GM19395 (cell line): ENCODE measurements around the gene RAB5B.
"Not testable (repeated sequence)": the region's sequence is repeated elsewhere in the genome, so short reads cannot be mapped to it uniquely, and the experiment has no call there.

ENCODE experiments used
- ATAC-seq: cut with Tn5 transposase; IDR thresholded peaks from one replicate; pipeline ENCODE4 v1.9.1; 2021; ENCODE audit warnings: mild to moderate bottlenecking, moderate library complexity; ENCODE audit not compliant: unreplicated experiment

The RAB5B gene

DNA sequence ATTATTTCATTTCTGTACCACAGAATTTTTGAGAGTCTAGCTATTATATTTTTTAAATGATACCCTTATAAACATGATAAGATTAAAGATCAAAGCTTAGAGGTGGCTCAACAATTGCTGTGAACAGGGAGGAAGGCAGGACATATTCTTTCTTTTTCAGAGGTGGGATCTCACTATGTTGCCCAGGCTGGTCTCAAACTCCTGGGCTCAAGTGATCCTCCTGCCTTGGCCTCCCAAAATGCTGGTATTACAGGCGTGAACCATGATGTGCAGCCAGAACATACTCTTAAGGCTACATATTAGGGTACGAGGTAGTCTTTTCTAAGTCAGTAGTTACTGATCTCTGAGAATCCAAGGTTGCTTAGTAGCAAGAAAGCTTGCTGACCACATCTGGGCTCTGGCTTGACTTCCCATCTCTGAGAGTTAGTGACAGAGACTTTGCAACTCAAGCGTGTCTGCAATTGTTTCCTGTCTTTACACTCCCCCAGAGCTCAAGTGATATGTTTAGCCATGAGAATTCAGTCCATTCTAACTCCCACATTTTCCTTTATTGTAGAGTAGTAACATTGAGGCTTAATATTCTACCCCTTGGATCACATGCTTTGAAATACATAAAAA lies 8.6 kb downstream of the RAB5B start:
- peak; percentile 89 for ATAC-seq

DNA sequence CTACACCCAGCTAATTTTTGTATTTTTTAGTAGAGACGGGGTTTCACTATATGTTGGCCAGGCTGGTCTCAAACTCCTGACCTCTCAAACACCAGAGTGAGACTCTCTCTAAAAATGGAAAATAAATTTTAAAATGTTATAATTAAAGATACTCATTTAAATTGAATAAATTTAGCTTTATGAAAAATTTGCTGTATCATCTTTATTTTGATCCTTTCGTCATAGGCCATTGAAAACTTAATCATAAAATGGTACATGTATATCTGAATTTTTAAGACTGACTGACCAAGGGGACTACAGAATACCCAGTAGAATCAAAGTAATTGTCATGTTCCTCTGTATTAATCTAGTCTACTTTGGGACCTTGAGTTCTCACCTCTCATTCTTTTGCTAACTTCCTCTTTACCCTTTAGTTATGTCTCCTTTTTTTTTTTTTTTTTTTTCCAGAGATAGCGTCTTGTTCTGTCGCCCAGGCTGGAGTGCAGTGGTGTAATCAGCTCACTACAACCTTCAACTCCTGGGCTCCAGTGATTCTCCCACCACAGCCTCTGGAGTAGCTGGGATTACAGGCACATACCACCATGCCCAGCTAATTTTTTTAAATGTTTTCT lies 9.5 kb downstream of the RAB5B start:
- ATAC-seq, result no peak

DNA sequence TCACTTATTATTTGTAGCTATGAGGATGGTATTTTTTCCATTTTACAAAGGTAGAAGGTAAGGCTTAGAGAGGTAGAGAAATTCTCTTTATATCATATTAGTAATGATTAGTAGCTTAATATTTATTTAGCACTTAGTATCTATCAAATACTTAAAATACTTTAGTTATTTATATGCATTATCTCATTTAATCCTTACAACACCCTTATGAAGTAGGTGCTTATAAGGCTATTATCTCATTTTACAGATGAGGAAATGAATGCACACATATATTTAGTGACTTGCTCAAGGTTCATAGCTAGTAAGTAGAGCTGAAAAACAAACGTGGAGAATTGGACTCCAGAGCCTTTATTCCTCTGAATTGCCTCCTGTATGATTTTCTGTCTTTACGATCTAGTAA lies 11.0 kb downstream of the RAB5B start:
- ATAC-seq, result no peak

DNA sequence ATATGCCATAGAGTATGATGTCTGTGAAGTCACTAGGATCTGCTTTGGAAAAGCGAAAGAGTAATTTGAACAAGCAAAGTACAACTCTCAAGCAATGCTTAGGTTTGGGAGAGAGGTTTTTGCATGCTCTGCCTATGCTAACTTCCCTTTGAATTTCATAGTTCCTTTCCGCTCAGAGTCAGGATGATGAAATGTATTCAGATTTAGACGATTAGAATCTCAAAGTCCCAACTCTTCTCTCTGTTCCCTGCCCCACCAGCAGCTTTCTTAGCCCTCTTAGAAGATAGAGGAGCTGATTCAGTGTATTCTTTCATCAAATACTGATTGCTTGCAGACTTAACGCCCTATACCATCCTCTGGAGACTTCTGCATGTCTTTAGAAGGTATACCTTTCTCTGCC lies 11.5 kb downstream of the RAB5B start:
- no peak for ATAC-seq

DNA sequence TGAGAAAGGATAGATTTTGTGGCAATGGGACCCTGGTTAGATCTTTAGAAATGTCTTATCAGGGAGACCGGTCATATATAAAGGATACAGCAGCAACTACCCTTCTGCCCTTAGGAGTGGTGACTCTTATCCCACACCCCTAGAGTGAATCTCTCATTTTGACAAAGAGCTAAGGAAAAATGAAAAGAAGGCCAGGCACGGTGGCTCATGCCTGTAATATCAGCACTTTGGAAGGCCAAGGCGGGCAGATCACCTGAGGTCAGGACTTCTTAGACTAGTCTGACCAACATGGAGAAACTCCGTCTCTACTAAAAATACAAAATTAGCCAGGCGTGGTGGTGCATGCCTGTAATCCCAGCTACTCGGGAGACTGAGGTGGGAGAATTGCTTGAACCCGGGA lies 12.1 kb downstream of the RAB5B start:
- ATAC-seq, result not testable (repeated sequence)

DNA sequence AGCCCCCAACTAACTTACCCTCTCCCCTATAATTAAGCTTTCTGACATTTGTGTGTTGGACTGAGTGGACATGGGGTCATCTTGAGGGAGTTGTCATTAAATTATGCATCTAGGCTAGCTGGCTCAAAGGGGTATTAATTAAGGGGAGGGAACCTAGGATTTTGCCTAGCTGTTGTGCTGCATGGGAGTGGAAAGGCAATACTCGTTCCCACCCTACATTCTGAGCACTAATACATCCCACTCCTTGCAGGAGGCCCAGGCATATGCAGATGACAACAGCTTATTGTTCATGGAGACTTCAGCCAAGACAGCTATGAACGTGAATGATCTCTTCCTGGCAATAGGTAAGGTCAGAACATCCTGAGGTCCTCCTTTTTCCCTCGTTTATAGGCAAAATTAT lies 17.2 kb downstream of the RAB5B start:
- no peak for ATAC-seq

DNA sequence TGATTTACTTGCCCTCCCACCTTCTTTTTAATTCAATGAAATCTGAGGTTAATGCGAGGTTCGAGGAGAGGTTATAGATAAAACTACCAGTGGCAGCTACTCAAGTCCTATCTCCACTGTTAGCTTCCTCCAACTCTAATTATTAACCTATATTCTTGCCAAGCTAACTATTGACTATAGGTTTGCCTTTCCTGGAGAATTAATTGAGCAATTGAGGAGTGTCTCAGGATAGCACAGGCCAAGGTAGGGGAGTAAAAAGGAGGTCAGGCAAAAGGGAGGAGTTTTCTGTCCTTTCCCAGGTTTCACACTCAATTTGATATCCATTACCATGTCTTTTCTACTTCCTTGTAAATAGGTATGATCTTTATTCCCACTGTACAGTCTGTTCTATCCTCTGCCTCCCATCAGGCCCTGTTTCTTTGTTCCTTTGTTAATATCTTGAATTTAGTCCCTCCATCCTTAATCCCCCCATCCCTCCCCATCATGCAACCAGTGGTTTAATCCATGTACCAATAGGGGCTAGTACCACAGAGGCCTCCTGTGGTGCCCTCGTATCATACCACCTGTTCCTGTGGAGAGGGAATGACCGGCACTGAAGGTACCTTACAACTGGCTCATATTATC lies 19.5 kb downstream of the RAB5B start:
- no peak for ATAC-seq

DNA sequence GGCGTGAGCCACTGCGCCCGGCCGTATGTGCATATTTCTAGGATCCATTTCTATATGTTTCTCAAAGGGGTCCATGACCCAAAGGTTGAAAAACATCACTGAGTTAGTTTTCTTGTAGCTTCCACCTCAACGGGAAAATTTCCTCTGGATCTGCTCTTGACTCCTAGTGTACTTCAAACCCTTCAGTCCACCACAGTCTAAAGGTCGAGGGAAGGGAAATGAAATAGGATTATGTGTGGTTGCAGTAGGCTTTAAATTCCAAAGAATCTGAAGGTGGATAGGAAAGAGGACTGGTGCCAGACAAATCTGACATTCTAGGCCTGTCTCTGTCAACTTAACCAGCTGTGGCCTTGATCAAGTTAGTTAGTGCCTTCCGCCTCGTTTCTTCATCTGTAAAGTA lies 21.5 kb downstream of the RAB5B start:
- ATAC-seq, result no peak

DNA sequence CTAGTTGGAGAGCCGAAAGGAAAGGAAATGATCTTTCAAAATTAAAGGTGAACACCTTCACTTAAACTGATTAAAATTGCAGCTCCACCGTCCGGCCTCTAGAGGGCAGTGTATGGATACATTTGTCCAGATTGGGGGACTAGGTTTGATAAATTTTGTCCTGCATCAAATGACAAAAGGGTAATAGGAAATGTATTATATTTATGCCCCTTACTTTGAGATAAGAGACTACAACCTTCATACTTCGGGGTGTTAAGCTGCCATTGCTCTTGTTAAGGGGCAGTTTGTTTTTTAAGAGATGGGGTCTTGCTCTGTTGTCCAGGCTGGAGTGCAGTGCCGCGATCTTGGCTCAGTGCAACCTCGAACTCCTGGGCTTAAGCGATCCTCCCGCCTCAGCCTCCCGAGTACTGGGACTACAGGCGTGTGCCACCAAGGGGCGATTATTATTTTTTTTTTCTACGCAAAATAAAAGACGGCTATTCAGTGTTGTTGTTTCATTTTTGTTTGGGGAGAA lies 22.4 kb downstream of the RAB5B start:
- no peak for ATAC-seq

DNA sequence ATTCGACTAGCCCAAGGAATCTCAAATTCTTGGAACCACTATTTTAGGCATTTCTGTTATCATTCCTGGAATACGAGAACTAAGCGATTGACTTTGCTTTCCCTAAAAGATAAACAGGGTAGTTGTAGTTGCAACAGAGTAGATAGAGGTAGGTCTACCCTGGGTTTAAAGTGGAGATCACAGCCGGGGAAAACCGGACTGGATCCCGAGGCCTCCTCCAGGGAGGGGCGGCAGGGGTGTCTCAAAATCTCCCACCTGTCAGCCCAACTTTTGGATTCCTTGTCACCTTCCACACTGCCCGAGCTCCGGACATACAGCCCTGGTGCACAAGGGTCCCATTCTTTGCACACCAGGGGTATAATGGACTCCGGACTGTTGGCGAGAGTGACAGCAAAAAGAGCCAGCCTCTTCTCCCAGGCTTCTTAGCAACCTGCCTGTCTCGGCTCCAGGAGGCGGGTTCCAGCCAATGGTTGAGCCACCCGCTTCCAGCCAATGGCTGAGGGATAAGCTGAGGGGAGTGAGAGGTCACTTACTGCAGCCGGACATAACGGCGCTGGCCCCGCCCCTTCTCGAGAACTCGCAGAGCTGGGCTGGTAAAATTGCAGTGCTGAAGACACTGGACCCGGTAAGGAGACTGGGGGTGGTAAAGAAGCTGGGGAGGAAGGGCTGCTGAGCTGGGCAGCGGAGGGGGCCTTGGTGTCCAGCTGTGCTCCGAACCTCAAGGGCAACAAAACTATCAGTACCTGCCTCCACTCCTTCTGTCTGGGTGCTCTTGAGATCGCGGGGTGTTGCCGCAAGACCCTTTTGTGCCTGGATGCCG lies 23.0 kb downstream of the RAB5B start, which contains the start of gene SUOX:
Gene SUOX, plus strand, starts transcription at position 562 of the 820 bp plus-strand sequence. CDS start 4,946 bp downstream, outside the sequence.
- ATAC-seq, result peak; percentile 100

DNA sequence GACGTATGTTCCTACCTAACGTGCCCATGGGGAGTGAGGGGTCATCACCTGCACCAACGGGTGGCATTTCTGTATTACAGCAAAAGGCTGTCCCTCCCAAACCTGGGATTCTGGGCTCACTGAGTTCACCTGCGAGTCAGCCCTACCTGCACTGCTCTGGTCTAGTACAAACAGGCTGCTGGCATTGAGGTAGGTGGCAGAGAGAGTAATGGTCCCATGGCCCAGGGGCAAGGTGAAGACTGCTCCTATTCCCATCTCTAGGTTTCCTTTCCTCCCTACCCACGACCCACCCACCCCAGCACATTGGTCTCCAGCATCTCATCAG lies 23.6 kb downstream of the RAB5B start:
- no peak for ATAC-seq

DNA sequence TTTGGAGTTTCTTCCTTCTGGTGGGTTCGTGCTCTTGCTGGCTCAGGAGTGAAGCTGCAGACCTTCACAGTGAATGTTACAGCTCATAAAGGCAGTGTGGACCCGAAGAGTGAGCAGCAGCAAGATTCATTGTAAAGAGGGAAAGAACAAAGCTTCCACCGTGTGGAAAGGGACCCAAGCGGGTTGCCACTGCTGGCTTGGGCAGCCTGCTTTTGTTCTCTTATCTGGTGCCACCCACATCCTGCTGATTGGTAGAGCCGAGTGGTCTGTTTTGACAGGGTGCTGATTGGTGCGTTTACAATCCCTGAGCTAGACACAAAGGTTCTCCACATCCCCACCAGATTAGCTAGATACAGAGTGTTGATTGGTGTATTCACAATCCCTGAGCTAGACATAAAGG lies 25.6 kb downstream of the RAB5B start:
- not testable (repeated sequence) for ATAC-seq

DNA sequence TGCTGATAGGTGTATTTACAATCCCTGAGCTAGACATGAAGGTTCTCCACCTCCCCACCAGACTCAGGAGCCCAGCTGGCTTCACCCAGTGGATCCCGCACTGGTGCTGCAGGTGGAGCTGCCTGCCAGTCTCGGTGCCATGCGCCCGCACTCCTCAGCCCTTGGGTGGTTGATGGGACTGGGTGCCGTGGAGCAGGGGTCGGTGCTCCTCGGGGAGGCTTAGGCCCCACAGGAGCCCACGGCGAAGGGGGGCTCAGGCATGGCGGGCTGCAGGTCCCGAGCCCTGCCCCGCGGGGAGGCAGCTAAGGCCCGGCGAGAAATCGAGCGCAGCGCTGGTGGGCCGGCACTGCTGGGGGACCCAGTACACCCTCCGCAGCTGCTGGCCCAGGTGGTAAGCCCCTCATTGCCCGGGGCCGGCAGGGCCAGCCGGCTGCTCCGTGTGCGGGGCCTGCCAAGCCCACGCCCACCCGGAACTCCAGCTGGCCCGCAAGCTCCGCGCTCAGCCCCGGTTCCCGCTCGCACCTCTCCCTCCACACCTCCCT lies 26.2 kb downstream of the RAB5B start:
- not testable (repeated sequence) for ATAC-seq

DNA sequence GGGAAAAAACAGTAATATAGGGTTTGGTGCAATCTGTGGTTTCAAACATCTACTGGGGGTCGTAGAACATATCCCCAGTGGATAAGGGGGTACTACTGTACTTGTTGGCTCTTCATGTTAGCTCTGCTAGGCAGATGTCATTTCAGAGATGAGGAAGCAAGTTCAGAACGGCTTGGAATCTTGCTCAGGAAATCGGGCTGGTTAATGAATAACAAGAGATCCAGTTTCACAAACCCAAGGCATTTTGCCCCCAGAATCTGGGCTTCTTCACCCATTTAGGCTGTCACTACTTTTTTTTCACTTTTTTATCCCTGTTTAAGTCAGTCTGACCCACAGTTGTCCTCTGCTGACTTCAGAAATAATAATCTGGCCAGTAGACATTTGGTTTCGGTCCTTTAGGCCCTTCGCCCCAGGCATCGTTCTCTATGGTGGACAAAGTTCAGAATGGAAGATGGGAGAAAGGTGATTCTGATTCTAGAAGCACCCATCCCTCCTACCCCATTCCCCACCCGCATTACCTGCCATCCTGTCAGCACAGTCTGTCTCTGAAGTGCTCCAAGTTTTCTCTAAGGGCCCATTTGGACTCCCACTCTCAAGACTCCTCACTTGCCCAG lies 27.7 kb downstream of the RAB5B start:
- no peak for ATAC-seq

DNA sequence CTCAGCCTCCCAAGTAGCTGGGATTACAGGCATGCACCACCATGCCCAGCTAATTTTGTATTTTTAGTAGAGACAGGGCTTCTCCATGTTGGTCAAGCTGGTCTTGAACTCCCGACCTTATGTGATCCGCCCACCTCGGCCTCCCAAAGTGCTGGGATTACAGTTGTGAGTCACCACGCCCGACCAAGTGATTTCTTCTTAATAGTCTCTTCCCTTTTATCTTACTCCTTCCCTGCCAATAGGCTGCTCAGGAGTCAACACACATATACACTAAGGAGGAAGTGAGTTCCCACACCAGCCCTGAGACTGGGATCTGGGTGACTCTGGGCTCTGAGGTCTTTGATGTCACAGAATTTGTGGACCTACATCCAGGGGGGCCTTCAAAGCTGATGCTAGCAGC lies 29.5 kb downstream of the RAB5B start:
- not testable (repeated sequence) for ATAC-seq

DNA sequence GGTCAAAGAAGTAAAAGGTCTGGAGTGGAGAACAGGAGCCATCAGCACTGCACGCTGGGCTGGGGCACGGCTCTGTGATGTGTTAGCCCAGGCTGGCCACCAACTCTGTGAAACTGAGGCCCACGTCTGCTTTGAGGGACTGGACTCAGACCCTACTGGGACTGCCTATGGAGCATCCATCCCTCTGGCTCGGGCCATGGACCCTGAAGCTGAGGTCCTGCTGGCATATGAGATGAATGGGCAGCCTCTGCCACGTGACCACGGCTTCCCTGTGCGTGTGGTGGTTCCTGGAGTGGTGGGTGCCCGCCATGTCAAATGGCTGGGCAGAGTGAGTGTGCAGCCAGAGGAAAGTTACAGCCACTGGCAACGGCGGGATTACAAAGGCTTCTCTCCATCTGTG lies 30.3 kb downstream of the RAB5B start:
- ATAC-seq, result no peak

DNA sequence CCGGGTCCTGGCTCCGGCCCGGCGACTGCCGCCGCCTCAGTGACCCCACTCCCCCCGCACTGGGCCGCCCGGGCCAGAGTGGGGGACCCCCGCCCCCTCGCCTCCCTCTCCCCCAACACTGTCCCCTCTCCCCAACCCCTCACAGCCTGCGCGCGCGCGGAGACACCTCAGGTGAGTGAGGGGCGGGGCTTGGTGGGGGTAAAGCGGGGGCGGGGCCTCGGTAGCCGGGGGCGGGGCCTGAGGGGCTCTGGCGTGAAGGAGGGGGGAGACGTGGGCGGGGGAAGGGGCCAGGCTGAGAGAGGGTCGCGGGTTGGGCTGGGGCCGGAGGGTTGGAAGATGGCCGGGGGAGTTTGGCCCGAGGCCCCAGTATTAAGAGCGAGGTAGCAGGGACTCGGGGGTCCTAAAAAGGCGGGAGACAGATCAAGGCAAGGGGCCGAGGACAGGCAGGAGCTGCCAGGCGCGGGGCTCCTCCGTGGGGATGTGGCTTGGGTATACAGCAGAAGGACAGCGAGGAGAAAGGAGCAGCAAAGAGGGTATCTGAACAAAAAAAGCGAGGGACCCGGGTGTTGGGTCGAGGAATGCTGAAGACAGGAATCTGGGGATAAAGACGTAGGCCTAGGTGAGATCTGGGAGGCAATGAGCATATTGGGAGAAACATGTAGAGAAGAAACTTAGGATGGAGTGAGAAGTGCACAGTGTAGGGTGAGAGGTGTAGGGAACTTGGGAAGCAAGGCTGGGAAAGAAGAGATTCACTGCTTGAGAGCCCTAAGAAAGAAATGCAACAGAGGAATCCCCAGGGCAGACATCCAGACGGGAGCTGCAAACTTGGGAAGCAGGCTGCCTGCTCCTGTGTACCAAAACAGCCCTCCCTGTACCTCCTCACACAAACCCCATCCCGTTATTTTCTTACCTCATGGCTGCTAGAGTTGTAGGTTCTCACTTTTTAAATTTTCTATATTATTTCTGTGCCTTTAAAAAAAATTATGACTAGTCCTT lies 34.0 kb downstream of the RAB5B start:
- ATAC-seq, result peak; percentile 51

DNA sequence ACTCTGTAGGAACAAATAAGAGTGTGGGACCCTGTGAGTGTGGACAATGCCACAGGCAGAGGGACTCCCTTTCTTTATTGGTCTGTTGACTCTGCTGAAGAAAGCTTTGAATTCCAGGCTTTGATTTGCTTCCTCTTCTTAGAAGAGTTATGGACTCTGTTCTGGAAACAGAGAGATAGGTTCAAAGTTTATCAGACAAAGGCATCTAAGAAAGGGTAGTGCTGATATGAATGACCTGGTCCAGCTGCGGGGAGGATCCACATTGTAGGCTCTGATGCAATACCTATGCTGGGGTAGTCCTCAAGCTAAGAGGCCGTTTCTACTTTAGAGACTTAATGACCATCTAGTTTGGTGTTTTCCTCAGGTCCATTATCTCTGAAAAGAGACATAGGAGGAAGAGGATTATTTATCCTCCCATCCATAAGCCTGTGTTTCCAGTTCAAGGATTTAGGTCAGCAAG lies 36.3 kb downstream of the RAB5B start:
- ATAC-seq, result no peak

DNA sequence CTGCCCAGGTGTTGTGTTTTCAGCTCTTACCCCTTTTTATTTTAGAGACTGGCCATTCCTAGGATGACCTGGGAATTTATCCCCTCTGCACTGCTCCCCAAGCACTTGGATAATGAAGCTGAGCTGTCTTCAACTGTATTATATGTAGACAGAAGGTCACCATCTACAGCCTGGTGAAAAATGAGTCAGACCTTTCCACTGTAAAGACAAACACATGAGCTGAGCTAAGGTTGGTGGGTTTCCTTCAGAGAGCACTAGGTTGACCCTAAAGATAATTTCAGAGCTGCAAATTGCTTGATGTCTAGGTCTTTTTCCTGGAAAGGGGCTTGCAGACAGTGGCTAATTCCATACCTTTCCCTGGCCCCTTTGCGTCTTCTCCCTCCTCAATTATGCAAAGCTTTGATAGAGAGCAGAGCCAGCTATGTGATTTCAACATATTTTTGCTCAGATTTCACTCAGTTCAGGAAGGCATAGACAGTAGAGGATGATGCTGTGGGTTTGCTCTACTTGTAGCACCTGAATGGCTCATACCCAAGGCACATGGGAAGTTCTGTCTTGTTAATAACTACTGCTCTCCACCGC lies 37.7 kb downstream of the RAB5B start:
- no peak for ATAC-seq
